PC-3 (cell line): ENCODE data around the gene DNAJB4.
"Not testable (repeated sequence)": the region's sequence is repeated elsewhere in the genome, so short reads cannot be mapped to it uniquely, and the experiment has no call there.

Source experiments
- EZH2phosphoT487 ChIP-seq: fragments of 300-600 bp; sonication (generic); IDR thresholded peaks from 2 replicates; pipeline ENCODE4 v1.6.1; 2018; ENCODE audit warnings: mild to moderate bottlenecking, antibody characterized with exemption, low read length, borderline replicate concordance
- TF ChIP-seq, protein P1 (sequence below): fragments of 300-600 bp; sonication (generic); conservative IDR thresholded peaks from 2 replicates; pipeline ENCODE4 v1.5.1; 2017; ENCODE audit warnings: antibody characterized with exemption, low read depth, mild to moderate bottlenecking, low read length

DNA sequence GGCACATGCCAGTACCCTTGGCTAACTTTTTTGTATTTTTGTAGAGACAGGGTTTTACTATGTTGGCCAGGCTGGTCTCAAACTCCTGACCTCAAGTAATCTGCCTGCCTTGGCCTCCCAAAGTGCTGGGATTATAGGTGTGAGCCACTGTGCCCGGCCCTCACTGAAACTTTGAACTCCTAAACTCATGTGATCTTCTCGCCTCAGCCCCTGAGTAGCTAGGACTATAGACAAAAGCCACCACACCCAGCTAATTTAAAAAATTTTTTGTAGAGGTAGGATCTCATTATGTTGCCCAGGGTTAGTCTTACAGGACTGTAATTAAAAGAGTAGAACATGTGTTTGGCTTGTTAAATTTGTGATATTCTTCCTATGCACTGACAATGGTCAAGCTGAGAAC is 60.1 kb downstream of the DNAJB4 start:
- TF ChIP-seq, protein P1, sequence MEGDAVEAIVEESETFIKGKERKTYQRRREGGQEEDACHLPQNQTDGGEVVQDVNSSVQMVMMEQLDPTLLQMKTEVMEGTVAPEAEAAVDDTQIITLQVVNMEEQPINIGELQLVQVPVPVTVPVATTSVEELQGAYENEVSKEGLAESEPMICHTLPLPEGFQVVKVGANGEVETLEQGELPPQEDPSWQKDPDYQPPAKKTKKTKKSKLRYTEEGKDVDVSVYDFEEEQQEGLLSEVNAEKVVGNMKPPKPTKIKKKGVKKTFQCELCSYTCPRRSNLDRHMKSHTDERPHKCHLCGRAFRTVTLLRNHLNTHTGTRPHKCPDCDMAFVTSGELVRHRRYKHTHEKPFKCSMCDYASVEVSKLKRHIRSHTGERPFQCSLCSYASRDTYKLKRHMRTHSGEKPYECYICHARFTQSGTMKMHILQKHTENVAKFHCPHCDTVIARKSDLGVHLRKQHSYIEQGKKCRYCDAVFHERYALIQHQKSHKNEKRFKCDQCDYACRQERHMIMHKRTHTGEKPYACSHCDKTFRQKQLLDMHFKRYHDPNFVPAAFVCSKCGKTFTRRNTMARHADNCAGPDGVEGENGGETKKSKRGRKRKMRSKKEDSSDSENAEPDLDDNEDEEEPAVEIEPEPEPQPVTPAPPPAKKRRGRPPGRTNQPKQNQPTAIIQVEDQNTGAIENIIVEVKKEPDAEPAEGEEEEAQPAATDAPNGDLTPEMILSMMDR = not testable (repeated sequence)
- not testable (repeated sequence) for TF ChIP-seq EZH2phosphoT487
